Daoy (cell line): Measurements from ENCODE around the gene DENND1A. TPM values are rescaled to one million over a fixed set of nuclear protein-coding genes. Genes with fewer than 3 reads are reported as not detected.

Experiments used
- DNase-seq: peaks from one replicate; pipeline ENCODE4 v3.0.0-alpha.2; 2015; ENCODE audit warnings: low read depth
- total RNA-seq: library from RNA; depleted of rRNA; stranded (reverse); fragments of >200 nt; shearing (Covaris generic); gene quantifications from 2 replicates; pipeline ENCODE4 v1.2.3, GENCODE V29; 2014

Gene DENND1A
- total RNA-seq, 1 experiment from 2014 or later = 9.9 TPM

DNA sequence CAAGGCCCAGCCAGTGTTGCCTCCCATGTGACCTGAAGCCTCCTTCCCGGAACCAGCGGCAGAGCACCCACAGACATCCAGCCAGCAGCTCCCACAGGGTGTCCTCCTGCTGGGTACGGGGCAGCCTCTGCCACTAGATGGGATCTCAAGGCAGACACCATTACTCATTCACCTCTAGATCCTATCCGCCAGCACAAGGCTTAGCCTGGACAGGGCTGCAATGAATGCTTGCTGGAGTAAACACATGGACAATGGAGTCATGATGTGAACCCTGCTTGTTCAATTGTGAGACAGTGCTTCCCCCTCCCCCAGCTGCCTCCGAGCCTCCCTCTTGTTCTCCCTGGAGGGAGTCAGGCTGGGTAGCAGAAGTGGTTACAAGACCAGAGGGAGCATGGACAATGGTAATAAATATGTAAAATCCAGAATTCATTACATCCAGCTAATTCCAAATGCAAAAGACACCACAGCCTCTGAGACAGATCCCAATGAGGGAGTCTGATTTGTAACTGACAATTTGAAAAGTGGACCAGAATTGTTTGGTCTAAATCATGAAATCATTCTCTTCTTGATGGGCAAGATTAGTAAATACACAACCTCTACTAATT lies 441.9 kb downstream of the DENND1A start:
- no peak for DNase-seq

DNA sequence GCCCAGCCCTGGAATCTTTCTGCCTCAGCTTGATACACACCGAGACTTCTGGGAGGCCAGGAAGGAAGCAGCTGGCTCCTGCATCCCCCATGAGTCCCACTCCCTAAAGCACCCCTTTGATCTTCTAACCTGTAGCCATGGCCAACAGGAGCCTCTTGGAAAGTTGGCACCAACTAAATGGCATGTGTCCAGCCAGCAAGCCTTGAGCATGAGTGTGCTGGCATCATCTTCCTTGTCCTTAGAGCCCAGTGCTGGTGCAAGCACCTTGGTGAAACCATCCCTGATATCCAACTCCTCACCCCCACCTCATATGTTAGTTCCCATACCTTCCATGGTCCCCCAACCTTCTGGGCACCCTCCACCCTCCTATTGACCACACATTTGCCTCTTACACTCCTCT lies 443.5 kb downstream of the DENND1A start:
- DNase-seq = no peak

DNA sequence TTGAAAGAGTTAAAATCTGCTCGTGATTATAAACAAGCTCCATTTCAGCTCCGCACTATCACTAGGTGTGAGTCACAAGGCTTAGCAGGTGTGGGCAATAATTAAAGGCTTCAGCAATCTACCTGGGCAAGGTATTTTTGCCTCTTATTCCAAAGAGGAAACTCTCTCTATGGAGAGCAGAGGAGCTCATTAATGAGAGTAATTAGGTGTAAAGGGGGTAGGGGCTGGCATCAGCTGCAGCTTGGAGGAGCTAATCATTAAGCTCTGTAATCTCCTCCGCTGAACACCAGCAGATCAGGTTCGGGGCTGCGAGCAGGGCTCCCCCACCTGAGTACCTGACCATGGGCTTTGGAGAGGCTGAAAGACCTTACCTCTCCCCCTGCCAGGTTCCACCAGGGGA lies 444.7 kb downstream of the DENND1A start:
- no peak for DNase-seq

DNA sequence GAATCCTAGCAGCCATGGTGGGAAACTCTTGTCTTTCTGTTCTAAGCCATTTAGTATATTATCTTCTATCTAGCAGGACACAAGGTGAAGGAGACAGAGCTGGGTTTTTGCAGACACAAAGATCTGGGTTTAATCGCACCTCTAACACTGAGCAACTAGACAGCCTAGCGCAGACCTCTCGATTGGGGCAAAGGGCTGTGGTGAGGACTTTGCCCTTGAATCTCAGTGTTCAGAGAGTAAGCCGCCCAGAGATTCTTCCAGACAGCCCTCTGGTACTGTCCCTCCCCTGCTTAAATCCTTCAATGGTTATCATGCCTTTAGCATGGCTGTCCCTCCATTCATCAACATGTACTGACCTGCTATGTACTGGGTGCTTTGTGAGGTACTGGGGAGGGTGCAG lies 445.8 kb downstream of the DENND1A start:
- no peak for DNase-seq

DNA sequence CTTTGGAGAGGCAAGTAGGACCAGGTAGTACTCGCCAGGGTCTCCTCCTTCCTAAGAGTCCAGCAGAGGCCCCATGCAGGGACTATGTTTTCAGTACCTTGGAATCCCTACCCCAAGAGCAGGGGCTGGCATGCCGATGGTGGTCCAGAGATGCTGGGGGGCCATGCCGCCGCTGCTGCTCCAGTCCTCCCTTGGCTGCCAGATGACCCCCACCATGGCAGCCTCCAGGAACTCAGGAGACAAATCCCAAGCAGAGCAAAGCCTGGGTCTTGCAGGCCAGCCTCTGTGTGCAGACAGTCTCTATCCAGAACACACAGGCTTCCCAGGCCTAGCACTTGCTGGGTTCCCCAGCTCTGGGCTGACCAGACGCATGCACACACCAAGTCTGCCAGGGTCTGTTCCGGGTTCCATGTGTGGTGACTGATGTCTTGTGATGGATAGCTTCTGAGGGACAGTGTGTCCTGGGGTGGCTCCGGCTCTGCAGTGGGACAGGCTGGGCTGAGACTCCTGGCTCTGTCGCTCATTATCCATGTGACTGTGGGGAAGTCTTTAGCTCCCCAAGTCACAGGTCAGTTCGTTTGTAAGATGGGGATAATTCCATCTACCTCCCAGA lies 446.6 kb downstream of the DENND1A start:
- no peak for DNase-seq

DNA sequence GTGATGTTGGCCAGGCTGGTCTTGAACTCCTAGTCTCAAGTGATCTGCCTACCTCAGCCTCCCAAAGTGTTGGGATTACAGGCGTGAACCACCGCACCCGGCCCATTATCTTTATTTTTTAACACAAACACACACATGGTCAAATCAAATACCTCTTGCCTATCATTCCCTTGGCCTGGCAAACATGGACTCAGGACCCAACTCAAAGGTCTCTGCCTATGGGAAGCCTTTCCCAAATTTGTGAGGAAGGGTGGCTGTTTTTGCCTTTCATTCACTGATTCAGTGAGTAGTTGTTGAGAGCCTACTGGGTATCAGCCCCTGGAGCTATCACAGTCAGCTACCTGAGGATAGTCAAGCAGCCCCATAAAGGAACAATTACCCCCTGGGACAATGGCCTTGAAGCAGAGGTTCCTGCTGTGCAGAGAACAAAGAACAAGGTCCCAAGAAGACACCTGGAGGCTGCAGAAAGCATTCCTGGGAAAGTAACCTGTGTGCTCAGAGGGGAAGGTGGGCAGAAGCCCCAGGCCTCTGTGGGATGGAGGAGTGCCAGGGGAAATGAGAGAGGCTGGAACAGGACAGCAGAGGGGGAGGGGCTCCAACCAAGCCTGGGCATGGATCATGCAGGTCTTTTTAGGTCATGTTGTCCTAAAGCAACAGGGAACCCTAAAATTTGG lies 447.5 kb downstream of the DENND1A start:
- DNase-seq = no peak

DNA sequence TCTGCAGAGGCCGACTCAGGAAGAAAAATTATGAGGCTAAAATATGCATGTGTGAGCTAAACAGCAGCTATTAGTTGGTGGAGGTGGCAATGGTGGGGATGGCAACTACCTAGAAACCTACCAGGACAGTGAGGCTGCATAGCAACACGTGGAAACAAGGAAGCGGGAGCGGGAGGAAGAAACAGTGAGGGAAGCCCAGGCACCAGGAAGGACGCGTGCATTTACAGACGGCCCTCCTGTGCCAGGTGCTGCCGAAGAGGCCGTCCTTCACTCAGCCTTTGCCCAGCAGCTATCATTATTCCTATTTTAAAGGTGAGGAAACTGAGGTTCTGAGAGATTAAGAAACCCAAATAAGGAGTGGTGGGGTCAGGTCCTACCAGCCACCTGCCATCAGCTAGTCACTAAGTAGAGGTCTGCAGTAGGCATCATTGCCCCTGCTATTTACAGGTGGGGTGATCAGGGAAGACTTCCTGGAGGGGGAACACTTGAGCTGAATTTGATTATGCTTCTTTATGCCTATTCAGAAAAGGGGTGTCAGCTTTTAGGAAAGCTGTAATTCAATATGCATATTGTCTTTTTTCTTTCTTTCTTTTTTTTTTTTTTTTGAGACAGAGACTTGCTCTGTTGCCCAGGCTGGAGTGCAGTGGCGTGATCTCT lies 448.6 kb downstream of the DENND1A start:
- DNase-seq = no peak

DNA sequence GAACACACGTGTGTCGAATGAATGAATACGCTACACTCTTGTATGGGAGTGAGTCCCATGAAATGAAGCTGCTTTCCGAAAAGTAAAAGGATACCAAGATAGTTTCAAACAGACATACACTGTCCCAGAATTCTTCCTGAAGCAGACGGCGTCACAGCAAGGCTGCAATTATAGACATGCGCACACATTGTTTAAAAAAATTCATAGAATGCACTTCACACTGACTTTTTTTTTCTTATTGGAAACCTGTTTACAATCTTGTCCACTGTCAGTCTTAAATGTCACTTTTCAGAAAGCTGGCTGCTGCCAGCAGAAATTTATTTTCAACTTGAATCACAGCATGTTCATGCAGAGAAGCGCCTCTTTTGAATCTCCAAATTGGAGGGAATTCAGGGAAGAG lies 449.1 kb downstream of the DENND1A start:
- no peak for DNase-seq

DNA sequence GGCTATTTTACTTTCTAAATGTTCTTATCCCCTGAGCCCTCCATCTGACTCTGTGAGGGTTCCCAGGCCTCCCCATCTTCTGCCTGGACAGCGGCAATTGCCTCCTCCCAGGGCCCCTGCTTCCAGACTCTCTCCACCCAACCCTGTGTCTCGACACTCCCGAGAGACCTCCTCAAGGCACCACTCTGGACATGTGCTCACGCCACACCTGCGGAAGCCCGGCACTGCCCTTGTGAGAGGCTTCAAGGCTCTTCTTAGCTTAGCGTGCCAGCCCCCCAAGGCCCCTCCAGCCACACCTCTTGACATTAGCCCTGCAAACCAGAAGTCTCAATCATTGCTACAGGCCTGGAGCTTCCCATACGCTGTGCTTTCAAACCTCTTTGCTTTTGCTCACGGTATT lies 449.8 kb downstream of the DENND1A start:
- DNase-seq = no peak

DNA sequence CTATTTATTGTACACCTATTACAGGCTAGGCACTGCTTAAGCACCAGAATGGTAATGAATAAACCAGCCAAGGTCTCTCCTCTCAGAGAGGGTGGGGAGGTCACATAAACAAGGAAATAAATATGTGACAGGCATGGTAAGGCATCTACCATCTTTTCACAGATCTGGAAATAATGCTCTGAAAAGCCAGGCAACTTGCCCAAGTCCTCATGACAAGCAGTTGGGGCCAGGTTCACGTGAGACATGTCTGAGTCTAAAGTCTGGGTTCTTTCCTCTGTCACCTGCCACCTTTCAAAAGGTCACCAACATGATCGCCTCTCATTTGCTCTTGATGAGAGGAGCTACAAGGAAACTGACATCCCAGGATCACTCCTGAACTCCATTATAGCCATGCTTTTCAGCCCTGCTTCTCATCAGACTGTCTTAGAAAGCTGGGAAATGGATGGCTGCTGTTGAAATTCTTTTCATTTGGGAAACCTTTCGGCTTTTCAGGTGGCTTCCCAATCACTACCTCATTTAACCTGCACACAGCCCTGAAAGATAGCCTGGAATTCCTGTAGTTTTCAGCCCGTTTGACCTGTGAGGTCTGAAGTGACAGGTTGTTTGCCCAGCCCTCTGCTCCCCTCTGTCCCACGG lies 450.8 kb downstream of the DENND1A start:
- DNase-seq = no peak

DNA sequence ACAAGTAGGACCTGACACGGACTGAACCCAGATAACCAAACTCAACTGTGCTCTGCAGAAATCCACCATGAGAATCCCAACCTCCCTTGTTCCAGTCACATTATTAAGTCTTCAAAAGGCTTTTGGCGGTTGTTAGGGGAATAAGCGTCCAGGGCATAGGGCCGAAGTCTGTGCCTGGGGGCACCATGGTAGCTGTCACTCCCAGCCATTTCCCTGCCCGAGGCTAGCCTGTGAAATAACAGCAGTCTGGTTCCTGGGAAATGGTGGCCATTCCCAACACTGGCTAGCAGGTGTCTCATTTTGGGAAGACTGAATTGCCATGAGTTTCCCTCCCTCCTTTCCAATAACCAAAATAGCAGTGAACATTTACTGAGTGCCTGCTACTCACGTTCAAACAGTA lies 451.8 kb downstream of the DENND1A start:
- no peak for DNase-seq

DNA sequence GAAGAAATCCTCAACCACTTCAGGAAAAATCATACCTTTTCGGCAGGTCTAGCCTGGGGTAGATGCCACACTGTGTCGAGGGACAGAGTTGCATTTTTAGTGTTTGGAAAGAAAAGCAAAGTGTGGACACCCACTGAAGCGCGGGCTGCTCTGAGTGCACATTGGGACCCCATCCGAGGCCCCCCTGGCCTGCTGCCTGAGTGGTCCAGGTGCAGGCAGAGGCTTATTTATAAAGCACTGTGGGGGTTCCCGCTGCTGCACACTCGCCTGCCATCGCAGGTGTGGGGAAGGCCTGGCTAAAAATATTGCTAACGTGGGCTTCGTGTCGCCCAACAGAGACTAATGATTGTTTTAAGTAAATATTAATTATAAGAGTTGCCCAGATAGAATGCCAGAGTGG lies 454.5 kb downstream of the DENND1A start:
- DNase-seq = no peak

DNA sequence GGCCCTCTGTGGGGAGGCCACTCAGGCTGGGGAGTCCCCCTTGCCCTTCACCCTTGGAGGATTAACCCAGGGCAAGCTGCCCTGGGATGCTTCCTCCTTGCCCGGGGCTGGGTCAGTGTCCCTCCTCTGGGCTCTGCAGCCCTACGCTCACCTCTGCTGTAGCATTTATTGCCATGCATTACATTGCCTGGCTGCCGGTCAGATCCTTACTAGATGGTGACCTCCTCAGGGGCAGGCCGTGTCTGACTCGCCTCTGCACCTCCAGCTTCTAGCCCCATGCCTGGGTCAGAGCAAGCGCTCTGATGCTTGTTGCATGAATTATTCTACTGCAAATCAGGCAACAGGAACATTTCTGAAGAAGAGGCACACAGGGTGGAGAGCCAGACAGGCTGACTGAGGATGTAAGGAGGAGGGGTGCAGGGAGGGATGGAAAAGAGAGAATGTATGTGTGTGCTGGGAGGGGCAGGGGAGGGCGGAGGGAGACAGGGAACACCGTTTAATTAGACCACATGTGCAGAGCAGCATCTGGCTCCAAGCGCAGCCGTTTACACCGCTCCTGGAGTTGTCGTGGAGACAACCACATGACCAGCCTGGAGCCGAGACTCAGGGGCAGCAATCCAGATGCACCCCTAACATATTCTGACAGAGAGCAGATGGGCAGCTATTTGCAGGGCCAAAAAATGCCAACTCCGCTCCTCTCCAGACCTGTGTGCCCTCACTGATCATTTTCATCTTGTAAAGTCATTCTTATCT lies 456.9 kb downstream of the DENND1A start:
- no peak for DNase-seq

DNA sequence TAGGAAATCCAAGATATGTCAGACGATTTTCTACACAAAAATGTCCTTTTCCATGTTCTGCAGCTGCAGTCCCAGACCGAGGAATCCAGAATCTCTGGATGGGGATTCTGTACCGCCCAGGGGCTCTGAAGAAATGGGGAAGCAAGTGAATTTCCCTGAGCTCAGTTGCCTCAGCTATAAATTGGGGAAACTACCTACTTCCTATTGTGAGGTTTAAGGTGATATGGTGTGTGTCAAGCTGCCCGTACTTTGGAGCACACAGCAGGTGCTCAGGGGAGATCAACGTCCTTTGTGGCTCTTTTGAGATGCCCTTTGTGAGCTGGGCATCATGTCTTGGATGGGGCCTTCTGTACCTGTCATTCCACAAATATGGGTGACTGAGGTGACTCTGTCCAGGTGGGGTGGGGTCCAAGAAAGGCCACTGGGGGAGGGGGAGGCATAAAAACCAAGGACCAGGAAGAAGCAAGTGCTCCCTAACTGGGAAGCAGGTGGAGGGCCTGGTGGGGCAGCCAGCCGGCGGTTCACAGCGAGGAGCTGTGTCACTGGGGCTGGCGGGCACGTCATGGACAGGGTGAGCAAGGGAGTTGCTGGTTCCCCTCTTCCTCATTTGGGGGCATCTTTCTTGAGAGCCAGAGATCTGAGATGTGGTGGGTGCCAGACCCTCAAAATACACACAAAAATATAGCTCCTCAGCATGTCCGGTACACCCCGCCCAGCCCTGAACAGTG lies 457.9 kb downstream of the DENND1A start:
- no peak for DNase-seq

DNA sequence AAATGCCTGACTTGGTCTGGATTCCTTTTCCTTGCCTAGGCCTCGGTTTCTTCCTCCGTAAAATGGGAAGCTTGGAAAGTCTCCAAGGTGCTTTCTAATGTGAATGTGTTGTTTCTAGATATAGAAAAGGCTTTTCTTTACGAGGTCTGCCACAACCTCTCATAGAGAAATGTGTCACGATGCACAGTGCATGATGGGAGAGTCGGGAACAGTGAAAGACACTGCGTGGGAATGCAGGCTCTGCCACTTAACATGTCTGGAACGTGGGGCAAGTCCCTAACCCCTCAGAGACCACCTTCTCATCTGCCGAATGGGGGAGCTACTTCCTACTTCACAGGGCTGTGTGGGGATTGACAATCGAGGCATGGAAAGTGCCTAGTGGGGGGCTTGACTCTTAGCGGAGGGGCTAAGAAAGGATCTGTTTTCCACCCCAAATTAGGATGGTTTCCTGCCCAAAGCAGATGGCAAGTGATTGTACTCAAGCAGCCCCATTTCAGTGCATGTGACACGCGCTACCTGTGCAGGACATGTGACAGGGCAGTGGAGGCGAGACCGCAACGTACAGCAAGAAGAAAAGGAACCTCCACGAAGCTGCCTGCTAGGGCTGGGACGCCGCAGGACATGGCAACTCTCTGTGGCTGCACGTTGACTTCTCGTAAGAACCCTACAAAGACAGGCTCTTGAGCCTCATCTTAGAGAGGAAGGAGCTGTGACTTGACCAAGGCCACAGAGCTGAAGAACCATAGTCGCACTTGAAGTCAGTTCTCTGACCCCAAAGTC lies 458.7 kb downstream of the DENND1A start:
- DNase-seq = no peak

DNA sequence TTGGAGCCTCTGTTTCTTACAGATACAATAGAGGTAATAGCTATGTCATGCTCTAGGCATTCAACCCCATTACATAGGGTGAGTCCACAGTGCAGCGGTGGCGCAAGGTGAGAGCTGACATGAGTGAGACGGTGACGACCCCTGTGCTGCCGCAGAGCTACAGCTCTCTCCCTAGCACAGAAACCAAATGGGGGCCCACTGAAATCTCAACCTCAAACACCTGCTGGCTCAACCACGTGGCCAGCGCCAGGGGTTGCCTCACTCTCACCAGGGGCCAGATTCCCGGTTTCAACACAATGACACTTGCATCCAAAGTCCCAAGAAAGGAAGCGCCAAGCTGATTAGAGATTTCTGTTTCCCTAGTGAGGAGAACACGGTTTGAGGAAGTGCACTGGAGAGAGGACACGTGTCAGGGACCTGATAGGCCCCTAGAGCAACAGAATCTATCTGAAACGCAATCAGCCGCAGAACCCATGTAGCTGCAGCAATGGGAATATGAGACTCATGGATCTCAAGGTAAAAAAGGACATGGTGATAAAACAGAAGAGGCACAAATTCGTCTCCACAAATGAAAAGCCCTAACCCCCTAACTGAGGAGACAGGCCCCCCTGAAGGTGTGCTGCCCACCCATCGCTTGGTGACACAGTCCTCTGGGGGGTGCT lies 459.7 kb downstream of the DENND1A start:
- DNase-seq = no peak

DNA sequence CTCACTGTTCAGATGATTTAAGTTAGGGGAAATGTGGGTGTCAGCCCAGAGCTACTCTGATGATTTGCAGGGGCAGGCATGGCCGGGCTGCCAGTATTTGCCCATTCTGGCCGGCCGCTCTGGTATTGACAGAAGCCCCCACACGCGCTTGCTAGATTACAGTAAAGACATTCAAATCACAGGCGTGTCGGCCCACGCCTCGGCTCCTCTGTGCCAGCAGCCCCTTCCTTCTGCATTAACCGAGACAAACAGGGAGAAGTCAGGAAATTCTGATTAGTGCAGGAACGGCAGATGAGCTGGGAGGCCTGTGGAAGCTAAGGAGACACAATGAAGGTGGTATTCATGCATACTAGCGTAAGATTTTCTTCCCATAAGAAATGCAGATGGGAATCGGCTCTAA lies 460.6 kb downstream of the DENND1A start:
- DNase-seq = no peak

DNA sequence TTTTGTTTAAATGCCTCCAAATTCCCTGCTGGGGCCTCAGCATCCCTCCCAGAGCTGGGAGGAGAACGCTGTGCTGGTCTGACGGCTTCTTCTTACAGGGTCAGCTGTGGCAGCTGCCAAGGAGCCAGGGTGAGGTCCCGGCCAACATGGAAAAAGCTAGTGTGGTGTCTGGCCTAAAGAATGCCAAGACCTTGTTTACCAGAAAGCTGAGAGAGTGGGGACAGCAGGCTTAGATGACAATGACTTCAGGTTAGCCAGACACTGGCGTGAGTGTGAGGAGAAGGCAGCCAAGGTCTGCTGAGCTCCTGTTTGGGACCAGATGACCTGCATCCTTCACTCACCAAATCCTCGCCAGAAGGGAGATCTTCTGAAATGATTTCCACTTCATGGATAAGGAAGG lies 461.4 kb downstream of the DENND1A start:
- no peak for DNase-seq

DNA sequence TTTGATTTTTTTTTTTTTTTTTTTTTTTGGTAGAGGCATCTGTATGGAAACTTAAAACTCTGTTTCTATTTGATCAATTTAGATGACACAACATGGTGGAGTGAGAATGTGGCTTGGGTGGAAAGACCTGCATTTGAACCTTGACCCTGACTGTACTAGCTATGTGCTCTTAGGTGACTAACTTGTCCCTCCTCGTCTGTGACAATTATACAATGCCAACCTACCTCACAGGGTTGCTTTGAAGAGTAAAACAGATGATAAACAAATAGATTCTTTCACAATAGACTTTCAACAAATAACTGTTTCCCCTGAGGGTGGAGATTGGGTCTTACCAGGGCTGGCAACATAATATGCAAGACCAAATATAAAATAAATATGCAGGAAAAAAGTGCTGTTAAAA lies 464.6 kb downstream of the DENND1A start:
- no peak for DNase-seq

DNA sequence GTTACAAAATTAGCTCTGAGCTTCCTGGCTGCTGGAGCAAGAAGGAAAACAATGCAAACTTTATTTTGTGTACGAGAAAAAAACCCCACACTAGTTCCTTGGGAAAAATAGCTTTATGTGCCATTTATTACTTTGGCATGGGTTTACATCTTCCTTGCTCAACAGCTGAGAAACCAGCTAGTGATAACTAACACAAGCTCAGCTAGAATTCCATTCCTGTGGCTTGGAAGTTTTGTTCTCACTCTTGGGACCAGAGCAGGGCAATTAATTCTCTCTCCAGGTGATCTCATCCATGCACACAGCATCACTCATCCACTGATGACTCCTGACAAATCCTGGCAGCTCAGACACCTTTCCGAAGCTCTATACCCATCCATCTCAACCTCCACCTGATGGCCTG lies 469.8 kb downstream of the DENND1A start:
- no peak for DNase-seq
